ENCODE results near the gene ACAP1.

Gene ACAP1, protein sequence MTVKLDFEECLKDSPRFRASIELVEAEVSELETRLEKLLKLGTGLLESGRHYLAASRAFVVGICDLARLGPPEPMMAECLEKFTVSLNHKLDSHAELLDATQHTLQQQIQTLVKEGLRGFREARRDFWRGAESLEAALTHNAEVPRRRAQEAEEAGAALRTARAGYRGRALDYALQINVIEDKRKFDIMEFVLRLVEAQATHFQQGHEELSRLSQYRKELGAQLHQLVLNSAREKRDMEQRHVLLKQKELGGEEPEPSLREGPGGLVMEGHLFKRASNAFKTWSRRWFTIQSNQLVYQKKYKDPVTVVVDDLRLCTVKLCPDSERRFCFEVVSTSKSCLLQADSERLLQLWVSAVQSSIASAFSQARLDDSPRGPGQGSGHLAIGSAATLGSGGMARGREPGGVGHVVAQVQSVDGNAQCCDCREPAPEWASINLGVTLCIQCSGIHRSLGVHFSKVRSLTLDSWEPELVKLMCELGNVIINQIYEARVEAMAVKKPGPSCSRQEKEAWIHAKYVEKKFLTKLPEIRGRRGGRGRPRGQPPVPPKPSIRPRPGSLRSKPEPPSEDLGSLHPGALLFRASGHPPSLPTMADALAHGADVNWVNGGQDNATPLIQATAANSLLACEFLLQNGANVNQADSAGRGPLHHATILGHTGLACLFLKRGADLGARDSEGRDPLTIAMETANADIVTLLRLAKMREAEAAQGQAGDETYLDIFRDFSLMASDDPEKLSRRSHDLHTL

DNA sequence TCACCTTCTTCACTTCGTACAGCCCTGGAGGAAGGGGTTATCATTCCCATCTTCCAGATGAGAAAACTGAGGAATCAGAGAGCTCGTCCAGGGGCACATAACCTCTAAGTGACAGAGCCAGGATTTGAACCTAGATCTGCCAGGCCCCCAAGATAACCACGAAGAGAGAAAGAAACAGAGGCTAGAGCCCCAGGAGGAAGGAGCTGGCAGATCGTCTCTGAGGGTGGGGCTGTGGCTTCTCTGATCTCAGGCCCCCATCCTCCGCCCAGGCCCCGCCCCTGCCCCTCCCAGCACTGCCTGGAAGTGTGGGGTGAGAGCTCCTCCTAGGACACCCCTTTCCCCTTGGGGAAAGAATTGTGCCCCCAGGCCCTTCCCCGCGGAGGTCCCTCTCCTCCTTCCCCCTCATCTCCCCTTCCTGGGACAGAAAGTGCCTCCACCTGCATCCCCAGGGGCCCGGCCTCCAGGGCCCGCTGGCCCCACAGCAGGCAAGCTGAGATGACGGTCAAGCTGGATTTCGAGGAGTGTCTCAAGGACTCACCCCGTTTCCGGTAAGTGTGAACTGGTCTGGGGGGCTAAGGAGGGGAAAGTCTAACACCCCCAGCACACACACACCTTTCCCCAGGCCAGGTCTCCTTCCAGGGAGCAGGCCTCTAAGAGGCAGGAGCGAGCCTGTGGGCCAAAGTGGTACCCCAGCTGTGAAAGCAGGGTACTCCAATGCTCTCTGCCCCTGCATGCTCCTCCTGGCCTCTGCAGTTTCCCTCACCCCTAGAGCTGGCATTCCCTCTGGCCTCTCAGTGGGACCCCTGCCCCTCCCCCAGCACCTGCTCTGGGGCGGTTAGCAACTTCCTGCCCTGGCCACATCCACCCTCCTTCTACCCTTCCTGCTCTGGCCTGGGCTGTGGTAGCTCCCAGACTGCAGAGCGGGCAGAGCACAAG, at the start of gene ACAP1:
TSS of gene ACAP1 (plus strand) at position 290 of the 936 bp plus-strand sequence. CDS start at position 496, 206 bp downstream.
- no peak for DNase-seq

DNA sequence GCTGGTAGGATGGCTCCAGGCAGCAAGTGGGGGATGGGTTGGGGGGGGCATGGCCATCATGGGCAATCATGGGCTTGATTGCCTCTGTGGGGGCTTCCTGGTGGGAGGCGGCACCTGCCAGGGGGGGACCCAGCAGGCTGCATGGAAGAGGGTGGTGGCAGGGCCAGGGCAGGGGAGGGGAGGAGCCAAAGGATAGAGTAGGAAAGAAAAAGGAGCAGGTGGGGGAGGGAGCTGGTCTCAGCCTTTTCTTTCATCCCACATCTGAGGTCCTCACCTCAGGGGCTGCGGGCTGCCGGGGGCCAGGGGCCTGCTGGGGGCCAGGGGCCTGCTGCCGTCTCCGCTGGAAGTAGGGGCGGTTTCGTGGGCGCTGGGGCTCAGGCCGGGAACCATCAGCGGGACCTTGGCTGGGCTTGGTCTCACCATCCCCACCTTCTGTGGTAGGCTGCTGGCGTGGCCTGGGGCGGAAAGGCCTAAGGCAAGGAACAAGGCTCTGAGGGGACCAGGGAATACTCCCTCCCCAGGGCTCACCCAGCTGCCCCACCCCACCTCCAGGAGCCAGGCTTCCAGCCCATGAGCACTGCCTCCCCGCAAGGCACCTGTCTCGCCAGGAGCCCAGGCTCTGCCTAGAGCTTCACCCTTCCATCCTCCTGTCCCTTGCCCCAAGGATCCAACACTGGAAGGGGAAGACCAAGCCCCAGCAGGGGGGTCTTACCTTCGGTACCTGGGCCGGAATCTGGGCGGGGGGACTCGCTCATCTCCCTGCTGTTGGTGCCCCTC, 46.9 kb upstream of the ACAP1 start:
- DNase-seq, result no peak

DNA sequence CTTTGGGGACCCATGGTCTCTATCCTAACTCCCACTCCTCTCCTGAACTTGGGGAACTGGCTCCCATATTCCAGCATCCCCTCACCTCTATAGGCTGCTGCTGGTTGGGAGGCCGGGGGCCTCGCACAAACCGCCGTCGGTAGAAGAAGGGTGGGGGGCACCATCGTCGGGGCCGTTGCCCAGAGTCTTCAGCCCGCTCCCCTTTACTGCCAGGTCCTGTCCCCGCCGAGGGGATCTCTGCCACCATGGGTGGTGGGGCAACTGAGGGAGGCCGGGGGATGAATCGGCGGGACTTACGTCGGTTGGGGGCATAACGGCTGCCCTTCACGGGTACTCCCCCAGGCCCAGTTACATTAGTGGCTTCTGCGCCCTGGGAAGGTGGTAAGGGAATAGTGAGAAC, 46.2 kb upstream of the ACAP1 start:
- no peak for DNase-seq

DNA sequence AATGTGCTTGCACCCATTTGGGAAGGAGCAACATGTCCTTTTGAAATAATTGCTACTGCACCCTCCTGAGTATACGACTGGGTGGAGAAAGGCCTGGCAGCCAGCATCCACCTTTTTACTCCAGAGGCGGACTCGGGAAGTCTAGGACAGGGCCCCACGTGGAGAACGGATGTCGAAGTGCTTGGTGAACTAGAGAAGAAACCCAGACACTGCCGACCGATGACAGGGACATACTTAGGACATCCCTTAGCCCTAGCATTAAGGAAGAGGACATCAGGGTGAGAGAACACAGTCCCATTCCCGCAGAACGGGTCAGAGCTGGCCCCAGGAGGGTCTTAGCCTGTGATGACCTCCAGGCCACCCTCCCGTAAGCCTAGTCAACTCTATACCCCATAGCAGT, 45.6 kb upstream of the ACAP1 start:
- no peak for DNase-seq

DNA sequence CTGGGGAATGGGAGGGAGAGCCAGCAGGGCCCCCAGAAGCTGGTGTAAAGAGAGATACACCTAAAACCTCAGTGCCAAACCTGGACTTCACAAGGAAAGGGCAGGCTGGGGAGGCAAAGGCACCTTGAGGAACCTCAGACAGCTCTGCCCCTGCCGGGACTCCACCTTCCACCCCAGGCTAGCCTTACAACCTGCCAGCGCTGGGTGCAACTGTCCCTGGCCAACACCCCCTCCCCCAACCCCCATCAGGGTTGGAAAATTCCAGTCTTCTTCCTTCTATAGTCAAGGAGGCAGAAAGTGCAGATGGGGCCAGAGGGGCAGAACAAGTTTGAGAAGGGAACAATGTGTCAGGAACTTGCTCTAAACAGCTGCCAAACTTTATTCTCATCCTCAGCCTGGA, 44.1 kb upstream of the ACAP1 start:
- DNase-seq, result no peak

DNA sequence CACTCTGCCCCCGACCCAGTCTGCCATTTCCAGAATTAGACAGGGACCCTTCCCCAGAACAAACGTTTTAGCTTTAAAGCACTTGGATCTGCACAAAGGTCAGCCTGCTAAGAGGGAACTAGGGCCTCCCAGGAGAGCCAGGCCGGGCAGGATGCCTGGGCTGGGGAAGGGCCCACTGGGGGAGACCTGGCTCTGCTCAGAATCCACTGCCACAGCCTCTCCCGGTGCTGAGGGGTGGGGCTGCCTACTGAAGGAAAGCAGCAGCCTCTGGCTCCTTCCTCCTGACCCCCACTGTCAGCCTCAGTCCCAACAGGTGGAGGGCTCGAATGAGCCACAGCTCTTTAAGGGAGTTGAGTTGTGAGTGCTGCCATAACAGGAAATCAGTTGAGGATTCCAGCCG, 43.6 kb upstream of the ACAP1 start:
- no peak for DNase-seq

DNA sequence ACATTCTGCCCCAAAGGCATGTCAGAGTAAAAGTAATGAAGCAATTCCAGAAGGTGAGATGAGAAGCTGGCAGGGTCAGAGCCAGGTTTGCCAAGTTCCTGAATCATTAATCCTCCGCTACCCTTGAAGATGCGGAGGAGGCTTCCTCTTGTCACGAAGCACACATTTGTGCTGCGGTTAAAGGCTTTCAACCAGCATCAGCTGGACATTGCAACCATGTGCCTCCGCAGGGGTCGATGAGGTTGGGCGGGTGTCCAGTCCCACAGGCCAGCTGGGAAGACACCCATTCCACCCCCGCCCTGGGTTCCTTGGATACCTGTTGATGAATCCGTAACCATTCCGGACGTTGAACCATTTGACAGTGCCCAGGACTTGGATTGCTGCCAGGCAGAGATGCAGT, 43.2 kb upstream of the ACAP1 start:
- DNase-seq, result no peak

DNA sequence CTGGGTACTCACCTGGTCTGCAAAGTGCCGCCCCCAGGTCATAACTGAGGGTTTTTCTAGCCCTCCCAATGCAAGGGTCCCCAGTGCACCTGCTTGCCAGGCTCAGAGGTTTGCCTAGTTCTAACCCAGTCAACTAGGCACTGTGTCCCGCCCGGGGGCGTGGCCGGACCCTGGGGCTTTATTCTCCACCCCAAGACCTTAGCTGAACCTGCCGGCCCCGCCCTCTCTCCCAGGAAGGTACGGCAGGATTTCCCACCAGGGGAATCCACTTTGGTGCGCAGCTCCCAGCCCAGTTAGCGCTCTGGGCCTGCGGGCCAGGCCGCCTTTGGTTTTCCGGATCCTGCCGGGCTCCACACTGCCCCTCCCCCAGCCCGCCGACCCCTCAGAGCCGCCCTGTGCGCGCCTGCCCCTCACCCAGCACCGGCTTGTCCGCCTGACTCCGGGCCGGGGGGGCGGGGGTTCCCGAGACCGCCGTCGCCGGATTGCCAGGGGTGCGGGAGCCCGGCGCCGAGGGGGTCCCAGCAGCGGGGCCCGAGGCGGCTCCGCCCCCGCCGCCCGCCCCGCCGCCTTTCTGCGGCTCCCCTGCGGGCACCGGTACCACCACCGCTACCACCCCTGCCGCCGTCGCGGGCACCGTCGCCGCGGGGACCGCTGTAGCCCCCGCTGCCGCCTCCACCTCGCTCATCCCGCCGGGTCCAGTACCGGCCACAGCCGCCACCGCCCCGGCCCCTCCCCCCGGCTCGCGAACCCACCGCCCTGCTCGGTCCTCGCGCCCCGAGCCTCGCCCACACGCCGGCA, 42.3 kb upstream of the ACAP1 start:
- no peak for DNase-seq

DNA sequence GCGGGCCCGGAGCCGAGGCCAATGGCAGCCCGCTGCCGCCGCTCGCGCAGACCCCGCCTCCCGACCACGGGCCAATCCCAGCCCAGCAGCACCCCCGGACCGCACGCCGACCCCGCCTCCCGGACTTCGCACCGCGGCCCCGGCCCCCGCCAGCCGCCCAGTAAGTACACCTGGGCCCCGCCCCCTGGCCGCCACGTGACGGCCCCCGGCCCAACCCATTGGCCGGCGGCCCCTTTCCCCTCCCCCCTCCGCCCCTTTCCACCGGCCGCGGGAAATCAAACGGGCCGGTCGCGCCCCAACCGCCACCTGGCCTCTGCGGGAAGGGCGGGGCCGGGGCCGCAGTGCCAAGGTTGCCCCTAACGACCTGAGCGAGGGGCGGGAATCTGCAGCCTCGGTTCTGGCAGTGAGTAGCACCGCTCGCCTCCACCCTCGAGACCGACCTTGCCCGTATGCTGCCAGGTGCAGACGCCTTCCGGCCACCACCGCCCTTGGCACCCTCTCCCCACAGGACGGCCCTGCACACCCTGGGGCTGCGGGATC, 41.6 kb upstream of the ACAP1 start, which contains the start of gene YBX2:
TSS of gene YBX2 (minus strand) at position 26 of the 540 bp plus-strand sequence. CDS start 139 bp downstream, outside the sequence.
- DNase-seq, result peak; percentile 64

DNA sequence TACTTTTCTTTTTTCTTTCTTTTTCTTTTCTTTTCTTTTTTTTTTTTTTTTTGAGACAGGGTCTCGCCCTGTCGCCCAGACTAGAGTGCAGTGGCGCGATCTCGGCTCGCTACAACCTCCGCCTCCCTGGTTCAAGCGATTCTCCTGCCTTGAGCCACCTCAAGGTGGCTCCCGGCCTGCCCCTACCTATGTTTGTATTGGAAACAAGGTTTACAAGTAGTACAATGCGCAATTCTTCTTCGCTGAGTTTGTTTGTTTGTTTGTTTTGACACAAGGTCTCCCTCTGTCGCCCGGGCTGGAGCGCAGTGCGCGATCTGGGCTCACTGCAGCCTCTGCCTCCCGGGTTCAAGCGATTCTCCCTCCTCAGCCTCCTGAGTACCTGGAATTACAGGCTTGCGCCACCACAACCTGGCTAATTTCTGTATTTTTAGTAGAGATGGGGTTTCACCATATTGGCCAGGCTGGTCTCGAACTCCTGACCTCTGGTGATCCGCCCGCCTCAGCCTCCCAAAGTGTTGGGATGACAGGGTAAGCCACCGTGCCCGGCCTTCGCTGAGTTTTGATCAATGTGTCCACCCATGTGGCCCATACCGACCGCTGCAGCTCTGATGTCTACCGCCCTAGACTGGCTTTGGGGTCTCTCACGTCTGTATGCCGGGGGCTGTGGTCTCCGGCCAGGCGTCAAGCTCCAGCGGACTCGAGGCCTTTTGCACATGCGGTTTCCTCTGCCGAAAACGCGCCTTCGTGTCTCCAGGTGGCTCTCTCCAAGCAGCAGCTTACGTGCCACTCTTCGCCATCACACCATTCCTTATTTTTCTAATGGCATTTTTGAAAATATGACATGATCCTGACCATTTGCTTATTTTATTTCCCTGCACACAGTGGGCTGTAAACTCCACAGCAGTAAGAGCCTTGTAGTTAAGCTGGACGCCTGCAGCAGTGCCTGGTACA, 40.8 kb upstream of the ACAP1 start:
- no peak for DNase-seq

DNA sequence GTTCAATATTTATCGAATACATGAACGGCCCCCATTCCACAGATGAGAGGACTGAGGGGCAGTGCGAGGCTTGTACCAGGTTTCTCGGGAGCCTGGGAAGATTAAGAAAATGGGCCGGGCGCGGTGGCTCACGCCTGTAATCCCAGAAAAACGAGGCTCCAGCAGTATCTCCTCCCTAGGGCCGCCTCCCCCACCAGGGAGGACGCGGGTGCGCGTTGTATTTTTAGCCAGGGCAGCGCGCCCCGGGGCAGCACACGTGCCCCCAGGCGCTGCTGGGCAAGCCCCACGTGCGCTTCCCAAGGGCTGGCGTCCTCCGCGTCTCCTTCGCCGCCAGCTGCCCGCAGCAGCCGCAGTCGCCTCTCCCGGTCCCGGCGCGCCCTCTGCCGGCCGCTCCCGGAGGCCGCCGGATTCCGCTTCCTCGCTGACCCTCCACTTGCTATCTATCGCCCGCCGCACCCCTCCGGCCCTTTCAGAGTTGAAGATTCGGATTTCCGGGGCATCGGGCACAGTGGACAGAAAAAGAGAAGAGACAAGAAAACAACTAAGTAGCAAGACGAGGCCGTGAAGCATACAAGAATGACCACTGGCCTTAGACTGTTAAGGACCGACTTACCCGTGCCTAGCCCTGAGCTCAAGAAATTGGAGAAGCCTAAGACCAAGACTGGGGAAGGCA, 40.0 kb upstream of the ACAP1 start:
- no peak for DNase-seq

DNA sequence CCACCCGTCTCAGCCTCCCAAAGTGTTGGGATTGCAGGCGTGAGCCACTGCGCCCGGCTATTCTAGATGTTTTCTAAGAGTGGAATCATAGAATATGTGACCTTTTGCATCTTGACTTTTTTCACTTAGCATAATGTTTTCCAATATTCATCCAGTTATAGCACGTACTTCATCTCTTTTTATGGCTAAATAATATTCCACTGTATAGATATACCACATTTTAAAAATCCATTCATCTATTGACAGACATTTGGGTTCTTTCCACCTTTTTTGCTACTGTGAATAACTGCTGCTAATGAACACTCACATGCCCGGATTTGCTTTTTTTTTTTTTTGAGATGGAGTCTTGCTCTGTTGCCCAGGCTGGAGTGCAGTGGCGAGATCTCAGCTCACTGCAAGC, 32.1 kb upstream of the ACAP1 start:
- no peak for DNase-seq

DNA sequence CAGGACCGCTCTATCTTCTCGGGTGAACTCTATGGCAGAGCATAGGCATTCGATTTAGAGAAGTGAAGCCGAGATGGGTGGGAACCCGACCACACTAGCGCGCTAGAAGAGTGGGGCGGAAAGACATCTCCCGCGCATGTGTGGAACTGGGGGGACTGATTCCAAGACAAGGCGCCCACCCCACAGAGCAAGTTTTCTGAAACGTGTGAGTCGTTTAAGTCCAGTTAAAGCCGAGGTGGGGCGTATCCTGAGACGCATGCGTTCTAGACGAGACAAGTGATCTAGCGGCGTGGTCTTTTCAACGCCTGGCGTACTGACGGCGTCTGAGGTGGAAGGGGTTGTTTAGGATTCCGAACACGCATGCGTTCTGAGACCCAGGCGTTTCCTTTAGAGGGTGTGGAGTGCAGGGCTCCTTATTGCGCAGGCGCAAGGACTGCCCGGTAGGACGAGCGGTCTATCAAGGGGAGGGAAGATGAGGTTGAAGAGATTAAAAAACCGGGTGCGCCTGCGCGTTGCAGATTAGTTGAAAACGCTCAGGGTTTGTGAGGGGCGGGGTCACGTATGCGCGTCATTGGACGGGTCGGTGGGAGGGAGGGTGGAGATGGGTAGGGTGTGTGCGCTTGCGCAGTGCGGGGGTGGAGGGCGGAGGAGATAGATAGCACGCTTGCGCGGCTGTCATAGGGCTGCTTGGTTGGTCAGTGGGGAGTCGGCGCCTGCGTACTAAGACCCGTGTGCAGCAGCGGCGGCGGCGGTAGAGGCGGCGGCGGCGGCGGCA, 29.2 kb upstream of the ACAP1 start, which contains the start of gene EIF5A:
TSS of gene EIF5A (plus strand) at position 718 of the 775 bp plus-strand sequence. CDS start 2,008 bp downstream, outside the sequence.
- peak; percentile 92 for DNase-seq

DNA sequence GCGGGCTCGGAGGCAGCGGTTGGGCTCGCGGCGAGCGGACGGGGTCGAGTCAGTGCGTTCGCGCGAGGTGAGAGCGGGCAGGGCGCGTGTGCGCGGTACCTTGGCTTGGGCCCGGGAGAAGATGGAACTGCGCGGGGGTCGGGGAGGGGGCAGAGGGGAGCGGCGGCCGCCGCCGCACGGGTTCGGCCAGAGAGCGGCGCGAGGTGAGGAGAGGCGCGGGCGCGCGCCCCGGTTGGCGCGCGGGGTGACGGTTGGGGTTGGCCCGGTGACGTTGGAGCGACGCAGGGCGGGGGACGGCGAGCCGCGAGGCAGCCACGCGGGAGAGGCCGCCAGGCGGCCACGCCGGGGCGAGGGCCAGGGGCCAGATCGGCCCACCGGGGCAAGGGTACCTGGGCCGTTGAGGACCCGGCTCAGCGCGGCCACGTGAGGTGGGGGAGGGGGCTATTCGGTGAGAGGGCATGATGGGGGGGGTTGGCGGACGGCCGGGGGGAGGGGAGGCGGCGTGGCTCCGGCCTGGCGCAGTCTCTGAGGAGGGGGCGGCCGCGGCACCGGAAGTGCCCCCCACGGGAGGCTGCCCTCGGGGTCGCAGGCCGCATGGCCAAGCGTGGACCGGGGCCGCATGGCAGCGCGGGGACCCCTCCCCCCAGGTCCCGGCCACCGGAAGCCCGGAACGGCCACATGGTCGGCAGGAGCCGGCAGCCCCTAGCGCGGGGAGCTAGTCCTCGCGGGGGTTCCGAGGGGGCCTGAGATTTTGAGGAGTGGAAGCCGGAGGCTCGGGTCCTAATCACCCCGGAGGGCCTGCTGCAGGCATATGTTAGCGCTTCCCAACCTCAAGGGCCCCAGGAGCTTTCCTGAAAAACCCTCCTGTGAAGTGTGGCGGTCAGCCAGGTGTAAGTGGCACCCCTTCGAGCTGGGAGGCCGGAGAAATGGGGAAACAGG, 28.4 kb upstream of the ACAP1 start:
- DNase-seq, result no peak

DNA sequence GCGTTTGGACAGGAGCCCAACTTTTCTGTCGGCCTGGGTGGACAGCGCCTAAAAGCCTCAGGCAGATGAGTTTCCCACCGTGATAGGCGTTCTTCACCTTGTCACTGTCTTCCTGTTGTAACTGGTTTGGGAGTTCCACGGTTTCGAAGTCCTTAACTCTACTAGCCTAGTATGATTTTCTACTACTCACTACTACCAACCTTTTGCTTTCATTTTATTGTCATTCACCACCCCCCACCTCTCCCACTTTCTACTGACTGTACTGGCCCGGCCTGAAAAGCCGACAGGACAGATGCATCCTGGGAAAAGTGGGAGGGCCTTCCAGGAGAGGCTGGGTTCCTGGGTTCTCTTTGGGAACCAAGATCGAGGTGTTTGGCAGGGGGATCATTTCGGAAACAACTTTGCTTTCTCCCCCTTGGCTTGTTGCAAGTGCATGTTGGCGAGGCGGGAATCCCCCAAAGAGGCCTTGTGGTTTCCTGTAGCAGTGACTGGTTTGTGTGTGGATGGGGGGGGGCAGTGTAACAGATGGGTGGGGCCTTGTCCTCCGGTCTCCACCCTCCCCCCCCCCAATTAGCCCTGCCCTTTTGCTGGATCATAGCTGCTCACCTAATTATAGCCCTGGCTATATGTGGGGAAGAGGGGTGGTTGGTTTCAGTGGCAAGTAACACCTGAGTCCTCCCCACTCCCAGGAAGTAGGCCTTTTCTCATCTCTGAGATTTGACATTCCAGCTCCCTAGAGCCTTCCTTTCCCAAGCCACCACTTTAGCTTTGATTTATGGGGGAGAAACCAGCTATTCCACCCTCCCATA, 27.5 kb upstream of the ACAP1 start:
- no peak for DNase-seq

DNA sequence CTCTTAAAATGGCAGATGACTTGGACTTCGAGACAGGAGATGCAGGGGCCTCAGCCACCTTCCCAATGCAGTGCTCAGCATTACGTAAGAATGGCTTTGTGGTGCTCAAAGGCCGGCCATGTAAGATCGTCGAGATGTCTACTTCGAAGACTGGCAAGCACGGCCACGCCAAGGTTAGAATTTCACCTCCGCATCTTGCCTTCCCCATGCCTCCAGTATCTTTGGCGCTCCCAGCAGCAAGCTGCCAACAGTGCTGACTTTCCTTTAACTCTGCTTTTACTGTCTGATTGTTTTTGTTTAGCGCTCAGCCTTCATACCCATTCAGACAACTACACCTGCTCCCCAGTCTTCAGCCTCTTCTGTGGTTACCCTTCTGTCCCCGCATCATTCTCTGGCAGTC, 26.7 kb upstream of the ACAP1 start:
- DNase-seq, result no peak

Data from NCI-H1417 treated with DMSO at 0.1 percent for 48 hours (cell line).